ENCODE data around the gene WAS.

GRCh38 chrX:48663241-48663640 is 20.4 kb upstream of the WAS start:
- TF ChIP-seq POLR2AphosphoS5 (IDR thresholded peaks at IDR 0.05; ENCODE audit: low read depth, low read length) (no peak), REST (IDR thresholded peaks at IDR 0.05; ENCODE audit: low read depth, low read length) (no peak), CTCF (IDR thresholded peaks at IDR 0.05) (no peak), EZH2phosphoT487 (IDR thresholded peaks at IDR 0.05; ENCODE audit: borderline replicate concordance, low read depth) (no peak), SMC3 (IDR thresholded peaks at IDR 0.05; ENCODE audit: low read depth, low read length) (no peak), TEAD4 (IDR thresholded peaks at IDR 0.05; ENCODE audit: borderline replicate concordance, insufficient read depth) (no peak), MAX (IDR thresholded peaks at IDR 0.05; ENCODE audit: low read depth) (no peak), MXI1 (IDR thresholded peaks at IDR 0.05; ENCODE audit: low read depth, low read length) (no peak), JUND (IDR thresholded peaks at IDR 0.05) (no peak), YY1 (IDR thresholded peaks at IDR 0.05; ENCODE audit: low read depth) (no peak), RFX5 (IDR thresholded peaks at IDR 0.05; ENCODE audit: low read length) (no peak), USF2 (IDR thresholded peaks at IDR 0.05; ENCODE audit: borderline replicate concordance, low read depth, low read length) (no peak), EP300 (IDR thresholded peaks at IDR 0.05; ENCODE audit: borderline replicate concordance in 1 of 2, low read depth in 1 of 2, low read length in 1 of 2) (no peak)
